Measurements from ENCODE around the gene SEC24A.
A peak's percentile ranks its signal among the peaks of the same experiment; 100 is the strongest.
"Not testable (repeated sequence)": the region's sequence is repeated elsewhere in the genome, so short reads cannot be mapped to it uniquely, and the experiment has no call there.

SEC24A gene

DNA sequence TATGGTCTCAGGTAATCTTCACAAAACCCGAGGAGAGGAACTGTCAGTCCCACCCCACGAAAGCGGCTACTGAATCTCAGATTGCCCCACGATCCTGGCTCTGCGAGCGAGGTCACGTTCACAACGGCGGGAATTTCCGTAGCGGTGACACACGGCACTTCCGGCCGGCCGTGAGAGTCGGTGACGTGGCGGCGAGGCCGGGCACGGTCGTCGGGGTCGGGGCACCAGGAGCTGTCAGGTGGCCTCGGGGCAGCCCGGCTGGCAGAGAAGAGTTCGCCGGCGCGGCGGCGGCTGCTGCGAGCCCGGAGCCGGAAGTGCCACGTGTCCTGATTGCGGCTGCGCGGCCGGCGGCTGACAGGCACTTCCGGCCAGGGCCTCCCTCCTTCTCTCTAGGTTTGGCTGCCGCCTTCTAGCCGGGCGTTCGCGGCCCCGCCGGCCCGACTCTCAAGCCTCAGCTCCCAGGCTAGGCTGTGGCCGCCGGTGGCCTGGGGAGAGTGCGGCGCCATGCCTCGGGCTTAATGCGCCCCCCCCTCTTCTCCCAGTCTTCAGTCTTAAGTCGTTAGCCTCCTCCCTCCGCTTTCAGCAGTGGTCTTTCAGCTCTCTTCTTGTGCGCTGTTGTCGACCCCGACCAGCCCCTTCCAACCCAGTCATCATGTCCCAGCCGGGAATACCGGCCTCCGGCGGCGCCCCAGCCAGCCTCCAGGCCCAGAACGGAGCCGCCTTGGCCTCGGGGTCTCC, at the start of gene SEC24A:
TSS of gene SEC24A (plus strand) at position 361 of the 738 bp plus-strand sequence. CDS start at position 653, 292 bp downstream.
- DNase-seq (ENCODE audit: low read depth in 2 of 2), result peak; percentile 74 to 83

DNA sequence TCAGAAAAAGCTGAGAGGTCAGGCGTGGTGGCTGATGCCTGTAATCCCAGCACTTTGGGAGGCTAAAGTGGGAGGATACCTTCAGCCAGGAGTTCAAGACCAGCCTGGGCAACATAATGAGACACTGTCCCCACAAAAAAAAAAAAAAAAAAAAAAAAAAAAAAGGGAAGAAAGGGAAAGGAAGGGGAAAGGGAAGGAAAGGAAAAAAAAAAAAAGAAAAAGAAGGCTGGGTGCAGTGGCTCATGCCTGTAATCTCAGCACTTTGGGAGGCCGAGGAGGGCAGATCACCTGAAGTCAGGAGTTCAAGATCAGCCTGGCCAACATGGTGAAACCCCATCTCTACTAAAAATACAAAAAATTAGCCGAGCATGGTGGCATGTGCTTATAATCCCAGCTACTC, 48.8 kb upstream of the SEC24A start:
- not testable (repeated sequence) for DNase-seq (ENCODE audit: low read depth in 2 of 2)

DNA sequence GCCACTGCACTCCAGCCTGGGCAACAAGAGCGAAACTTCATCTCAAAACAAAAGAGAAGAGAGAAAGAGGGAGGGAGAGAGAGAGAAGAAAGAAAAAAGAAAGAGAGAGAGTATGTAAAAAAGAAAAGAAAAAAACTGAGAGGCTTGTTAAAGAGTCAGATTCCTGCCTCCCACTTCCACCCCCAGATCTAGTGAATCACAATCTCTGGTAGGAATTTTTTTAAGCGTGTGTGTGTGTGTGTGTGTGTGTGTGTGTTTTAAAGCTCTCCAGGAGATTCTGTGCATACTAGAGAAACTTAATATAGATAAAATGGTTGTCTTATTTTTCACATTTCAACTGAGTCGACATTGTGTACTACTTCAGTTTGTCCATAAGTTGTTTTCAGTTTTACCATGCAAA, 48.0 kb upstream of the SEC24A start:
- DNase-seq (ENCODE audit: low read depth in 2 of 2), result no peak

DNA sequence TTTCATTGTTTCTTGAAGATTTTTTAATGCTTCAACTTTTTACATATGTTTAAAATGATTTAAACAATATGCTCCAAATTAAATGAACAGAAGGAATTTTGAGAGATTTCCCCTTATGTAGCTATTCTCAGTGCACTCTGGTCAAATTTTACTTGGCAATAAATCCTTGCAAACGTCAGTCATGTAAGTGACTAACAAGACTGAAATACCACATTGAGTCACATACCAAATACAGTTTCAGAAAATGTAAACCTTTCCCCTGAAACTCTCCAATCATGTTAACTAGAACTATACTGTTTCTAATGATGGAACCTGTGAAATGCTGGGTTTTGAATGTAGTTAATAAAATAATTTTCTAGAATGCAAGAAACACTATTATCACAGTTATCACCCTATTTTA, 45.5 kb upstream of the SEC24A start:
- DNase-seq (ENCODE audit: low read depth in 2 of 2), result no peak

DNA sequence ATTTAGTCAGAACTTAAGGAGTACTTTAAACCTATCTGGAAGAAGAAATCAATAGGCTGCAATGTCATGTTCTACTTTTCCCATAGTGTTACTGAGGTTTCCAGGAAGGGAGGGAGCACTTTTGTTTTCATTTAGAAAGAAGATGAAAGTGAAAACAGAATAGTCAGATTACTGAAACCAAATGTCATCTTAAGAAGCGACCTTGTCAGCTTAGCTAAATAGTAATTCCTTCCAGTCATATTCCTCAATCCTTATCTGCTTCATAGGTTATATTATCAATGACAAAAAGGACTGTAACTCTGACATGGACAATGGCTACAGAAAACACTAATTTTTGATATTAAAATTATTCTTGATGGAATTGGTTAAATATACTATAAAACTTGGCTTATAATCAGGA, 43.7 kb upstream of the SEC24A start:
- DNase-seq (ENCODE audit: low read depth in 2 of 2), result no peak

DNA sequence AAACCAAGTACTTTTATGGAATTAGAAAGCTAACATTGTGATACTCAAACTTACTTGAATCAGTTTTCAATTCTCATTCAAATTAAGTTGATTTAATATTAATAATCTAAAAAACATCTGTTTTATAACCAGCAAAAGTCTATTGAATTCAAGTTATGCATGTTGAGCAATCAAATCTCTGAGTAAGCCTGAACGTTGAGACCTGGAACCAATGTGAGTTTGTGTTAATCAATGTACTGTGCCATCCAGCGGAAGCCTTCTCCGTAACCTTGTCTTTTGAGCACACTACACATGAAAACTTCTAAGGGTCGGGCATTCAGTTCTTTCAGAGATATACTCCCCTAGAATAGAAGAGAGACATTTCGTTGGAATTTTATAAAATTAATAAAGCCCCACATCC, 41.9 kb upstream of the SEC24A start:
- no peak for DNase-seq (ENCODE audit: low read depth in 2 of 2)

DNA sequence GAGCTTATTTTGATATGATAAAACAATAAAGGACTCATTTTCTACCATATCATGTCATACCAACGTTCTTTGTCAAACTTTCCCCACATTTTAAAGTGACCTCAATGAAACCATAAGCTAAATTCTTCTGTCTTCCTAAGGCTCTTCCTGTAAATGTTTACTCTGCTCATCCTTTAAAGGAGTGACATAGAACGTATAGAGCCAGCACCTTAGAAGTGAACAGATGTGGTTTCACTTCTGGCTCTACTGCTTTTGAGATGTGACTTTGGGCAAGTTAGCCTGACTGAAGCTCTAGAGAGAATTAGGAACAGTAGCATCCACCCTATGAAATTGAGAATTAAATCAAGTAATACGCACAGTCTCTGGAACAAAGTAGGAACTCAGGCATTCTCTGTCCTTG, 40.0 kb upstream of the SEC24A start:
- no peak for DNase-seq (ENCODE audit: low read depth in 2 of 2)

DNA sequence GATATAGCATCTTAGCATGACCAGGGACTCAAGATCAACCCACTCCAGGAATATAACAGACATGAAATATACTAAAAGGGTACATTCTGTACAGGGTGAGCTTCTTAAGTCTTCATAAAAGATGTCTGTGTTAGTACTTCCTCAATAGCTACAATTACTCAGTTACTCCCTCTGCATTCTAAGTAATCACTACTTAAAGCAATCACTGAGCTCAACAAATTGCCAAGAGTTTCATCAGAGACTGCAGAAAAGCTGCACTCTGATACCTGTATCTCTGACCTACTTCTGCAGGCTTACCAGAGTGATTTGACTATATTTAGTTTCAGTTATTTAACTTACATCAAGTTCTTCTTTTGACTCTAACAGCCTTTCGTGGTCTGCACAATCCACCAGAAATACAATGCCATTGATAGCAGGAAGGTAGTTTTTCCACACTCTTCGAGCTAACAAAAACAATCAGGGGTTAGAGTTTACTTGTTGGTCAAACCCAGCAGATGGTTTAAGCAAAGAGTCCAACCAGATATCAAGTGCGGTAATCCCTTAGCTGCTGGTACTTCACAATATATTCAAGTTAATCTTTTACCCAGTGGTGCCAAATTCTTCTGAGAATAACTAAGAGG, 39.2 kb upstream of the SEC24A start:
- DNase-seq (ENCODE audit: low read depth in 2 of 2), result no peak

DNA sequence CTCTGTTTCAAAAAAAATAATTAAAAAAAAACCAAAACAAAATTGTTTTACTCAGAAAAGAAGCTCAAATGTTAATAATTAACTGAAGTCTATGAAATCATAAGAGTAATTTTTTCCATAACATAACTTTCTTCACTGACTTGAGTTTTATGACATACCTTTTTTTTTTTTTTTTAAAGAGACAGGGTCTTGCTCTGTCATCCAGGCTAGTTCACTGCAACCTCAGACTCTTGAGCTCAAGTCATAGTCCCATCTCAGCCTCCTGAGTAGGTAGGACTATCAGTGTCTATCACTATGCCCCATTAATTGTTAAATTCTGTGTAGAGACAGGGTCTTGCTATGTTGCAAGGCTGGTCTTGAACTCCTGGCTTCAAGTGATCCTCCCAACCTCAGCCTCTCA, 37.9 kb upstream of the SEC24A start:
- no peak for DNase-seq (ENCODE audit: low read depth in 2 of 2)

DNA sequence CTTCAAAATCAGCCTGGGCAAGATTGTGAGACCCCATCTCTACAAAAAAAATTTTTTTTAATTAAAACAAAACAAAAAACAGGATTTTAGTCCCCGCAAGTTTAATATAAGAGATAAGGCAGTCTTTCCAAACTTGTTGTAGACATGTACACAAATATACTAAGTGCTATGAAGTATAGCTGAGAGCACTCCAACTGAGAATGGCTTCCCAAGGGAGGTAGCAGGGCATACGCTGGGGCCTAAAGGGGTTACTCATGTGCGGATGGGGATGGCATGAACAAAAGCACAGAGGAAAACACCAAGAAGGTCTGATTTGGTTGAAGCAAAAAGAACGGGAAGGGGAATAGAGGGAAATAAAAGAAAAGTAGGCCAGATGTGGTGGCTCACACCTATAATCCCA, 37.1 kb upstream of the SEC24A start:
- no peak for DNase-seq (ENCODE audit: low read depth in 2 of 2)

DNA sequence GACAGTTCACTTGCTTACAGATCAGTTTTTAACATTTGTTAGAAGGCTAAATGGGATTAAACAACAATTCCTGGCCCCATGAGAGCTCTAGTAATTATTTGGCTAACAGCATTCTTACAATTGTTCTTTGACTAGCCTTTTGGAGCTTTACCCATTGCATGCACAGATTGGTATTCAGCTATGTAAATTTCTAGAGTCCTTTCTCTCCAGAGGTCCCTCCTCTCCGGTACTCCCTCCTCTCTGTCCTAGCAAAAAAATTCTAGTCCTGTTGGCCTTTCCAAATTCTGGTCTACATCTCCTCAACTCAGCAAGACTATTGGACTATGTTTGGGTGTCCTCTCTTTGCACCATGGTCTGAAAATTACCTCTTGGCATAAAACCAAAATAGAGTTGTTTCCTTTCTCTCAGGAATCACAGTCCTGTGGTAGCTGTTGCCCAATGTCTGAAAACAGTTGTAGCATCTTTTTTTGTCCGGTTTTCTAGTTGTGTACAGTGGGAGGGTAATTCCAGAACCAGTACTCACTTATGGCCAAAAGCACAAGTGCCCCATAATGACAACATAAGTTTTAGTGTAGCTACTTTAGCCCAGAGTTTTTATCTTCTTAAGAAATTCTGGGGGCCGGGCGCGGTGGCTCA, 34.0 kb upstream of the SEC24A start:
- DNase-seq (ENCODE audit: low read depth in 2 of 2), result no peak

DNA sequence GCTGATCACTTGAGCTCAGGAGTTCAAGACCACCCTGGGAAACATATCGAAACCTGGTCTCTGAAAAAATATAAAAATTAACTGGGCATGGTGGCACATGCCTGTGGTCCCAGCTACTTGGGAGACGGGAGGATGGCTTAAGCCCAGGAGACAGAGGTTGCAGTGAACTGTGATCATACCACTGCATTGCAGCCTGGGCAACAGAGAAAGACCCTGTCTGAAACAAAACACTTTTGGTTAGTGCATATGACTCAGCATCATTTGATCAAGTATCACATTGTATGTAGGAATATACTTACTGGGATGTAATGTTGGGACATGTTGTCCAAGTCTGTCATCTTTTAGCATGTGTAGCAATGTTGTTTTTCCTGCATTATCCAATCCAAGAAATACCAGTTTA, 28.0 kb upstream of the SEC24A start:
- DNase-seq (ENCODE audit: low read depth in 2 of 2), result no peak

DNA sequence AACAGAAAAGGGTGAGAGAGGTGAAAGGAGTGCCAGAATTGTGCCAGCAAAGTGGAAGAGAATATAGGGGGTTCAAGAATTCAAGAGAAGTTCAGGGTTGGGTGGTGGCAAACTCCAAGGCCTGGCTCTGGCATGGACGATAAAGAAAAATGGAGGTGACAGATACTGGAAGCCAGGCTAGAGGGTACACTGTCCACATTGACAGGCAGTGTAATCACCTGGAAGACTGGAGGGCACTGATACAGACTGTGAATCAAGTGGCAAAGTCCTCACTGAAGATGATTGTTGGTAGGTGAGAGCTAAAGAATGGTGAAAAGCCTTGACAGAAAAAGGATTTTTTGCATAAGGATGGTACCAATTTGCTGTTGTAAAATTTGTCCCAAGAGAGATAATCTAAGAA, 23.0 kb upstream of the SEC24A start:
- DNase-seq (ENCODE audit: low read depth in 2 of 2), result no peak

DNA sequence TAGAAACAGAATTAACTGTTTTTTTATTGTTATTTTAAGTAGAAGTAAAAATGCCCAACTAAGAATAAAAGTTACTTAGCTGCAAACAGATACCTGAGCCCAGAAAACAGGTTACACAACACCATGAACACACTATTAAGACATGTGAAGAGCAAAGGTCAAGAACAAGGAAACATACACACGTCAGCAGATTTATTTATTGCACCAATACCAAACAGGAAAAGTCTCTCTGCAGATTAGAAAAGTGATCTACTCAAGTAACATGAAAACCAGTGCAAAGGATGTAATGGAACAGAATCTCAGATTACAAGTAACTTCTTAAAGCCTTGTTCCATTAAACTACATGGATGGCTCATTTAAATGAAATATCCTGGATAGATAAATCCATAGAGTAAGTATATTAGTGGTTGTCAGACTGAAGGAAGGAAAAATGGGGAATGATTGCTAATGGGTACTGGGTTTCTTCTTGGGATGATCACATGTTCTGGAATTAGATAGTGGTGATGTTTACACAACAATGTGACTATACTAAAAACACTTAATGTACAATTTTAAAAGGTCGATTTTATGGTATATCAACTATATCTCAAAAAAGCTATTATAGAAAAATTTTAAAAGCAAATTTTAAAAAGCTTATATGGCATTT, 22.1 kb upstream of the SEC24A start:
- DNase-seq (ENCODE audit: low read depth in 2 of 2), result no peak

DNA sequence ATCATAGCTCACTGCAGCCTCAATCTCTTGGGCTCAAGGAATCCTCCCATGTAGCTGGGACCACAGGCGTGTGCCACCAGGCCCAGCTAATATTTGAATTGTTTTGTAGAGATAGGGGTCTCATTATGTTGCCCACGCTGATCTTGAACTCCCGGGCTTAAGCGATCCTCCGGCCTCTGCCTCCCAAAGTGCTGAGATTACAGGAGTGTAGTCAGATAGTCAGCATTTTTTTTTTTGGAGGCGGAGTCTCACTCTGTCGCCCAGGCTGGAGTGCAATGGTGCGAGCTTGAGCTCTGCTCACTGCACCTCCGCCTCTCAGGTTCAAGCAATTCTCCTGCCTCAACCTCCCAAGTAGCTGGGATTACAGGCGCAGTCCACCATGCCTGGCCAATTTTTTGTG, 14.4 kb upstream of the SEC24A start:
- no peak for DNase-seq (ENCODE audit: low read depth in 2 of 2)

DNA sequence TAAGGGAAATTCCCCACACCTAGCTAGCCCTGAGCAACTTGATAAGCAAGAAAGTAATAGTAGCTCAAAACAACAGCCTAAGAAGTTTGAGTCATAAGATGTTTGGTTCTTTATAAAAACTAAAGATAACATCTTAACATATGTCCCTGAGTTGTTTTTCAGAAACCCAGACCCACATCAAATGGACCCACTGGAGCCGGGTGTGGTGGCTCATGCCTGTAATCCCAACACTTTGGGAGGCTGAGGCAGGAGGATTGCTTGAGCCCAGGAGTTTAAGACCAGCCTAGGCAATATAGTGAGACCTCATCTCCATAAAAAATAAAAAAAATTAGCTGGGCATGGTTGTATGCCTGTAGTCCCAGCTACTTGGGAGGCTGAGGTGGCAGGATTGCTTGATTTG, 13.2 kb upstream of the SEC24A start:
- not testable (repeated sequence) for DNase-seq (ENCODE audit: low read depth in 2 of 2)

DNA sequence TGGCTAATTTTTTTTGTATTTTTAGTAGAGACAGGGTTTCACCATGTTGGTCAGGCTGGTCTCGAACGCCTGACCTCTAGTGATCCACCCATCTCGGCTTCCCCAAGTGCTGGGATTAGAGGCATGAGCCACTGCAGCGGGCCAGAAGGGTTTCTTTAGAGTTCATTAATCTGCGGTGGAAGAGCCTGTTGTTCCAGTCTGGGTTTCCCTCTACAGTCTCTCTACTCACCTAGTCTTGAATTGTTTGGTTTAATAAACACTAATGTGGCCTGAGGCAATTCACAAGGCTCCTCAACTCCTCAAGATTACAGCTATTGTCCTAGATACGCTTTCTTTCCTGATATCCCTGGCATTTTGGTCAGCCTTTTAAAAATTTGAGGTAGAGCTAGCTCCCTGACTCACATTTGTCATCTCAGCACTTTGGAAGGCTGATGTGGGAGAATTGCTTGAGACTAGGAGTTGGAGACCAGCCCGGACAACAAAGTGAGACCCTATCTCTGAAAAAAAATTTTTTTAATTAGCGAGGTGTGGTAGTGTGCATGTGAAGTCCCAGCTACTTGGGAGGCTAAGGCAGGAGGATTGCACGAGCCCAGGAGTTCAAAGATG, 11.4 kb upstream of the SEC24A start:
- DNase-seq (ENCODE audit: low read depth in 2 of 2), result no peak

DNA sequence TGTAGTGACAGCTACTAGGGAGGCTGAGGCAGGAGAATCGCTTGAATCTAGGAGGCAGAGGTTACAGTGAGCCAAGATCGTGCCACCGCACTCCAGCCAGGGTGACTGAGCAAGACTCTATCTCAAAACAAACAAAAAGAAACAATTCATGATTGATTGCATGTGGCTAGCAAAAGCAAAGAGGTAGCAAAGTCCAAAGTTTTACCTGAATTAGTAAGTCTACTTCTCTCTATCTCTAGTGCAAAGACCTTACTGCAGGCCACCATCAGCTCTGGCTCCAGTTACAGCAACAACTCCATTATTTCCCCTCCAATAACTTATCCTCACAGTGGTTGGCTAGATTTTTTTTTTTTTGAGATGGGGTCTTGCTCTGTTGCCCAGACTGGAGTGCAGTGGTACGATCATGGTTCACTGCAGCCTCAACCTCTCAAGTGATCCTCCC, 9.8 kb upstream of the SEC24A start:
- DNase-seq (ENCODE audit: low read depth in 2 of 2), result no peak

DNA sequence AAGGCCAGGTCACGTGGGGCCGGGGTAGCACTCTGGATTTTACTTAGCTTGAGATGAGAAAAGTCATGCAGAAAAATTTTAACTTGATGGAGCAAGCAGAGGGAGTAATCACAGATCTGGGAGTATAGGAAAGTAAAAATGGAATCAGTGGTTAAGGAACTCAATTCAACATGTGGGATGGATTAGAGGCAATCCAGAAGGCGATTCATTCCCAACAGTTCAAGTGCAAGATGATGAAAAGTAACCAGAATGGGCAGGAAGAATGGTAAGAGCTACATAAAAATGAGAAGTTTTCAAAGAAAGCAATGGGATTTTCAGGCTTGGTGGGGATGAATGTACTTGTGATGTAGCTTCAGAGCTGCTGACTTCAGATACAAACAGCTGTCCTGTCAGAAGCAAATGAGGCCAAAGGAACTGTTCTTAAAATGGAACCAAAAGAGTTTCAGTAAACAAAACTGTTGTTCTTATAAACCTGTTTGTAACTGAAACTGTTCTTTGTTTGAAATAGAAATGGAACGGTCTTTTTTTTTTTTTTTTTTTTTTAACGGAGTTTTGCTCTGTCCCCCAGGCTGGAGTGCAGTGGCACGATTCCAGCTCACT, 5.6 kb upstream of the SEC24A start:
- DNase-seq (ENCODE audit: low read depth in 2 of 2), result no peak

DNA sequence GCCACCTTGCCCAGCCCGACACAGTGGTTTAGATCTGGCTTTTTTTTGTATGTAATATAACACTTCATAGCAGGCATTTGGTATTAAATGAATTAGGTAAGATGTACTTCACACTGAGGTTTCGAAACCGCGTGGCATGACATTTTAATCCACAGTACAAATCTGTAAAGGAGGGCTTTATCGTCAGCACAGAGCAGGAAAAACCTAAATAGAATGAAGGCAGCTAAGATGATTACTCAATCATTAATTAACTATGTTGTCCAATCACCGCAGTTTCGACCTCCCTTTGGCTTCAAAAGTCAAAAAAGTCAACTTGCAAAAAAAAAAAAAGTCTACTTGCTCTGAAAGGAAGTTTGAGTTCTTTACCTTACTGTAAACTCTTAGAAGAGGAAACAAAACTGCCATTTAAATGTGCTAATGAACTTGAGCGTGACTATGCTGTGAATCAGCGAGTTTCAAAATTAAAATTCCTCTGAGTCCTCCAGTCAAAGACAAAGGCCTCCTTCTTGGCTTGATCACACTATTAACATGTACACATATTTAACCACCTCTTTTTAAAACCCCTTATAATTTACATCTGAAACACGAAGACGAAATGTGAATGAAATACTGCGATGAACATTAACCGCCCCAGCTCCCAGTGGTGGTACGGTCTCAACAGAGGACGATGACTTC, 698 bp upstream of the SEC24A start:
- peak; percentile 6 to 20 for DNase-seq (ENCODE audit: low read depth in 2 of 2)

DNA sequence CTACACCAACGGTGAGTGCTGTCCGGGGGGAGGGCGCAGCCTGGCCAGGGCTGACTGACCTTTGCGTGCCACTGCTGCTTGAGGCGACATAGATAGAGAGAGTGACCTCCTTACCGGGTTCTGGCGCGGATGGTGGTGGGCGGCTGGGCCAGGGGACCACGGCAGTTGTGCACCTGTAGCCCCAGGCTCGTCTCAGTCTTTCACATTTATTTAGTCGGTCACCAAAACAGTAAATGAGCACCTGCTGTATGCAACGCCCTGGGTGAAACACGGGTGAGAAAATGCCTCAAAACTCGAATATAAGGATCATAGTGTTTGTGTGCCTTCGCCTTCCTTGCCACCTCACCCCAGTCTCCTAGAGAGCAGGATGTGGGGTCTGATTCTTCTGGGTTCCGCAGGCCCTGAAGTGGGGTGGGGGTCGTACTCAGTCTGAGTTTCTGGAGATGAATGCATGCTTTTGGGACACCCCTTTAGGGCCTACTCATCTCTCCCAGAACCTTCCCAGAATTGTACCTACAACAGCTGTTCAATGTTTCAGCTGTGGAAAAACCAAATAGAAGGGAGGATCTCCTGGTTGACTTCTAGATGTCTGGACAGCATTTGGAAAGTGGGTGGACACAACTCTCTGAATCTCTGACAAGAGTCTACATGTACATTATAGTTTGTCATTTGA, 714 bp downstream of the SEC24A start:
- DNase-seq (ENCODE audit: low read depth in 2 of 2), result no peak

Measured in stimulated activated CD4-positive, alpha-beta T cell treated with anti-CD3 and anti-CD28 coated beads, Interleukin-12 subunit alpha, Interleukin-12 subunit beta, amount 100 ng/mL, for 24 hours (primary cell).